Neuronal stem cell (in vitro differentiated cells): ENCODE measurements around the gene ARRDC1.

ENCODE experiments used
- DNase-seq: peaks from one replicate; pipeline ENCODE4 v3.0.0-alpha.2; 2013; ENCODE audit warnings: low spot score
- H2AFZ ChIP-seq: one replicate; pipeline ENCODE4 v1.6.1; 2013; ENCODE audit warnings: mild to moderate bottlenecking, low read length, inconsistent platforms
- H2AK5ac ChIP-seq: 2 replicates; pipeline ENCODE4 v1.6.1; 2013; ENCODE audit warnings: low read depth, mild to moderate bottlenecking, inconsistent platforms, low read length, moderate library complexity, mixed read lengths
- H2BK120ac ChIP-seq: 2 replicates; pipeline ENCODE4 v1.6.1; 2013; ENCODE audit warnings: low read depth, mild to moderate bottlenecking, inconsistent platforms, low read length, moderate library complexity, mixed read lengths
- H2BK12ac ChIP-seq: one replicate; pipeline ENCODE4 v1.6.1; 2013; ENCODE audit warnings: low read length, inconsistent platforms
- H2BK15ac ChIP-seq: 2 replicates; pipeline ENCODE4 v1.6.1; 2013; ENCODE audit warnings: mild to moderate bottlenecking, low read length, inconsistent platforms, mixed read lengths
- H2BK5ac ChIP-seq: one replicate; pipeline ENCODE4 v1.6.1; 2013; ENCODE audit warnings: inconsistent platforms, mild to moderate bottlenecking, low read length, moderate library complexity
- H3K14ac ChIP-seq: one replicate; pipeline ENCODE4 v1.6.1; 2013; ENCODE audit warnings: low read length, inconsistent platforms
- H3K18ac ChIP-seq: 2 replicates; pipeline ENCODE4 v1.6.1; 2013; ENCODE audit warnings: low read length, inconsistent platforms
- H3K23ac ChIP-seq: 2 replicates; pipeline ENCODE4 v1.6.1; 2013; ENCODE audit warnings: low read depth, mild to moderate bottlenecking, mixed read lengths, low read length, inconsistent platforms; ENCODE audit not compliant: poor library complexity
- H3K27ac ChIP-seq: replicated peaks from 3 replicates; pipeline ENCODE4 v1.5.1; 2013; ENCODE audit warnings: low read length, inconsistent platforms
- H3K27me3 ChIP-seq, 3 experiments: 2 replicates each; pipeline ENCODE4 v1.6.1; 2013; ENCODE audit warnings: low read length in 3 of 3, mild to moderate bottlenecking in 2 of 3, inconsistent platforms in 1 of 3, low read depth in 1 of 3, mixed read lengths in 1 of 3, moderate library complexity in 1 of 3; ENCODE audit not compliant: control insufficient read depth in 3 of 3, insufficient read depth in 3 of 3
- H3K36me3 ChIP-seq, 2 donors: replicated peaks in 1 of 2; 2 replicates each; pipeline ENCODE4 v1.6.1; 2013; ENCODE audit warnings: low read length in 2 of 2; ENCODE audit not compliant: control insufficient read depth in 2 of 2, insufficient read depth in 2 of 2
- H3K4ac ChIP-seq: 2 replicates; pipeline ENCODE4 v1.6.1; 2013; ENCODE audit warnings: inconsistent platforms, mild to moderate bottlenecking, low read length, moderate library complexity
- H3K4me1 ChIP-seq, 2 donors: 1 replicate in 1 of 2; 2 replicates in 1 of 2; pipeline ENCODE4 v1.6.1; 2013; ENCODE audit warnings: low read length in 2 of 2, low read depth in 1 of 2; ENCODE audit not compliant: control insufficient read depth in 2 of 2, insufficient read depth in 1 of 2
- H3K4me2 ChIP-seq: one replicate; pipeline ENCODE4 v1.6.1; 2013; ENCODE audit warnings: mild to moderate bottlenecking, low read length, inconsistent platforms; ENCODE audit not compliant: insufficient read depth, poor library complexity, severe bottlenecking
- H3K4me3 ChIP-seq, 2 donors: 2 replicates each; pipeline ENCODE4 v1.5.1; 2013; ENCODE audit warnings: low read length in 2 of 2, mild to moderate bottlenecking in 2 of 2, inconsistent platforms in 1 of 2, moderate library complexity in 1 of 2
- H3K79me1 ChIP-seq: one replicate; pipeline ENCODE4 v1.6.1; 2013; ENCODE audit warnings: low read depth, mild to moderate bottlenecking, inconsistent platforms, low read length, moderate library complexity
- H3K9ac ChIP-seq: one replicate; pipeline ENCODE4 v1.6.1; 2013; ENCODE audit warnings: mild to moderate bottlenecking, low read depth, low read length, inconsistent platforms; ENCODE audit not compliant: poor library complexity
- H3K9me3 ChIP-seq, 2 donors: replicated peaks in 1 of 2; 2 replicates each; pipeline versions ENCODE3 to v1.6.1; 2013; ENCODE audit warnings: low read length in 2 of 2, mild to moderate bottlenecking in 2 of 2, inconsistent platforms in 1 of 2, low read depth in 1 of 2, mixed read lengths in 1 of 2, moderate library complexity in 1 of 2; ENCODE audit not compliant: control insufficient read depth in 2 of 2, insufficient read depth in 1 of 2
- H4K8ac ChIP-seq: one replicate; pipeline ENCODE4 v1.6.1; 2013; ENCODE audit warnings: low read depth, mild to moderate bottlenecking, inconsistent platforms, low read length, moderate library complexity
- H4K91ac ChIP-seq: one replicate; pipeline ENCODE4 v1.6.1; 2013; ENCODE audit warnings: low read length, low read depth, mild to moderate bottlenecking, inconsistent platforms; ENCODE audit not compliant: poor library complexity
- WGBS, 2 donors: extraction: QIAGEN DNeasy Blood & Tissue Kit; methylation state at CpG; one replicate each; pipeline ENCODE4 v1.1.7; 2013; ENCODE audit warnings: missing lambda C conversion rate in 2 of 2, mixed read lengths in 1 of 2; ENCODE audit not compliant: insufficient read length in 2 of 2, insufficient replicate concordance in 1 of 2; ENCODE audit errors: extremely low coverage in 2 of 2; 5-methylcytosine and 5-hydroxymethylcytosine counted together

The ARRDC1 gene

GRCh38 chr9:137582286-137582860 lies 23.1 kb upstream of the ARRDC1 start:
- Histone ChIP-seq H2AFZ (no peak overlapping the region), H3K4me1 (peaks cover 4 to 6% of the 10 kb centered on the region in 2 donors), H3K23ac (no peak overlapping the region), H3K14ac (no peak overlapping the region), H3K9me3 (no peaks in the 10 kb centered on the region), H3K79me1 (peaks cover 9% of the 10 kb centered on the region), H2BK15ac (no peak overlapping the region), H4K91ac (no peak overlapping the region), H4K8ac (no peak overlapping the region), H3K36me3 (peaks cover 49 to 71% of the 10 kb centered on the region in 2 donors), H3K4ac (no peak overlapping the region), H2BK5ac (no peak overlapping the region), H3K27ac (no peak overlapping the region), H3K27me3 (no peaks in the 10 kb centered on the region), H2AK5ac (no peak overlapping the region), H3K9ac (peak overlapping the region; percentile 54), H3K4me2 (no peak overlapping the region), H2BK12ac (no peak overlapping the region), H3K4me3 (no peak overlapping the region), H2BK120ac (no peak overlapping the region), H3K18ac (no peak overlapping the region)
- WGBS, 2 donors: no CpG with 5 or more reads among the region's 20 CpGs
- DNase-seq: no peak

DNA sequence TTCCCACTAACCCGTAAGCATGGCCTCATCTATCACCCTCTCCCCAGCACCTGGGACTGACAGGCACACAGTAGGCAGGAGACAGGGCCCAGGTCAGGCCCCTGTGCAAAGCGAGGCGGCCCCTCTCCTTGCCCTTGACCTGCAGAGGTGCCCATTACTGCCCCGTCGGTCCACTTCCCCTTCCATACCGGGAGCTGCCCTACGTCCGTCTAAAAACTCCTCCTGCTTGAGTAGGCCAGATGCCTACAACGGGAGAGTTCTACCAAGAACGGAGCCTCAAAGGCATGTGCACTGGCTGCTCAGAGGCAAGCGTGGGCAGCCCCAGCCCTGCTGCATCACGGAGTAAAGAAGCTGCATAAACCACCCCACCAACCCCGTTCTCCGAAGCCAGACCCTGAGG lies 22.1 kb upstream of the ARRDC1 start:
- no peak overlapping the region for H2BK120ac ChIP-seq
- peaks cover 58 to 80% of the 10 kb centered on the region in 2 donors for H3K36me3 ChIP-seq

DNA sequence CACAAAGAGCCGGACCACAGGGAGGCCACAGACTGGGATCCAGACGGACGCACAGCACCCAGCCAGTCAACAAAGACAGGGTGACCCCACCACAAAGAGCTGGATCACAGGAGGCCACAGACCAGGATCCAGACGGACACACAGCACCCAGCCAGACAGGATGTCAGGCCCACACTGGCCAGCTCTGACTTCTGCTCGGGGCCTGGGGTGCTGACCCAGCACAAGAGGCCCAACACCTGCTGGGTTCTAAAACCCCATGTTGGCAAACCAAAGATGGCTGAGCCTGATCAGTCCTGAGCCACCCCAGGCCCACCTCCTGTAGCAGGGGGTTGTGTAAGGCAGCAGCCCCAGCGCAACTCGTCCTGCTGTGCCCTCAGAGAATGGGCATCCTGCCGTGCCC lies 21.5 kb upstream of the ARRDC1 start:
- Histone ChIP-seq H3K36me3 (peaks cover 63 to 86% of the 10 kb centered on the region in 2 donors), H3K4me3 (no peak overlapping the region), H4K91ac (no peak overlapping the region), H3K14ac (no peak overlapping the region), H2AFZ (no peak overlapping the region), H3K9me3 (no peaks in the 10 kb centered on the region), H3K4me1 (peaks cover 0 to 4% of the 10 kb centered on the region in 2 donors), H2BK12ac (no peak overlapping the region), H2BK5ac (no peak overlapping the region), H2BK15ac (no peak overlapping the region), H3K4ac (no peak overlapping the region), H3K18ac (no peak overlapping the region), H3K79me1 (peaks cover 17% of the 10 kb centered on the region), H3K27me3 (no peaks in the 10 kb centered on the region), H3K27ac (no peak overlapping the region), H2AK5ac (no peak overlapping the region), H3K4me2 (no peak overlapping the region), H3K9ac (no peak overlapping the region), H4K8ac (no peak overlapping the region), H3K23ac (peak overlapping the region; percentile 32), H2BK120ac (no peak overlapping the region)
- no peak for DNase-seq
- no CpG with 5 or more reads among the region's 8 CpGs for WGBS, 2 donors

More for the DNA sequence above, 22.1 kb upstream of the ARRDC1 start:
- no CpG with 5 or more reads among the region's 14 CpGs for WGBS, 2 donors
- Histone ChIP-seq H3K9me3 (no peaks in the 10 kb centered on the region), H3K79me1 (peaks cover 13% of the 10 kb centered on the region), H3K4me1 (no peaks in the 10 kb centered on the region), H3K18ac (no peak overlapping the region), H4K8ac (no peak overlapping the region), H3K14ac (no peak overlapping the region), H2BK5ac (no peak overlapping the region), H2AK5ac (no peak overlapping the region), H2BK12ac (no peak overlapping the region), H3K4ac (no peak overlapping the region), H3K4me3 (no peak overlapping the region), H3K23ac (no peak overlapping the region), H3K4me2 (no peak overlapping the region), H4K91ac (no peak overlapping the region), H3K9ac (no peak overlapping the region), H2BK15ac (no peak overlapping the region), H3K27me3 (no peaks in the 10 kb centered on the region), H2AFZ (no peak overlapping the region), H3K27ac (no peak overlapping the region)
- DNase-seq: no peak

DNA sequence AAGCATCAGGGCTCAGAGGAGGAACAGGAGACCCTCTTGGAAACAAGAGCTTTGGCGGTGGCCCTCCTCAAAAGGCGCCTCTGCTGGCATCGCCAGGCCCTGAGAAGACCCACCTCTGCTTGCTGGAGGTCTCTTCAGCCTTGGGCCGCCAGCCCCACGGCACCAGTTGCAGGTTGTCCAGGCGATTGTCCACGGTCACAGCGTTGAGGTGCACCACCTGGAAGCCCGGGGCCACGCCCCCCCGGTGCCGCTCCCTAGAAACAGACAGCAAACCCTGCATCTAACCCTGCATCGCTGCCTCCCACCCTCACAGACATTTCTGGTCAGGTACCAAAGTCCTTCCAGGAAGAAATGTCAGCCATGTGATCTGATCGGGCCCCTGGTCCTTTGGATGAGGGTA lies 18.6 kb upstream of the ARRDC1 start:
- Histone ChIP-seq H2BK12ac (no peak overlapping the region), H3K18ac (no peak overlapping the region), H4K8ac (no peak overlapping the region), H3K14ac (no peak overlapping the region), H3K4me3 (no peak overlapping the region), H3K4ac (no peak overlapping the region), H3K4me2 (no peak overlapping the region), H3K9me3 (no peaks in the 10 kb centered on the region), H2BK5ac (no peak overlapping the region), H3K27me3 (no peaks in the 10 kb centered on the region), H3K23ac (no peak overlapping the region), H2AFZ (no peak overlapping the region), H3K27ac (no peak overlapping the region), H2BK15ac (no peak overlapping the region), H3K36me3 (peaks cover 52 to 75% of the 10 kb centered on the region in 2 donors), H2BK120ac (no peak overlapping the region), H3K4me1 (peaks cover 7 to 13% of the 10 kb centered on the region in 2 donors), H3K79me1 (peaks cover 26% of the 10 kb centered on the region), H3K9ac (no peak overlapping the region), H2AK5ac (no peak overlapping the region), H4K91ac (no peak overlapping the region)
- WGBS, 2 donors: no CpG with 5 or more reads among the region's 14 CpGs
- DNase-seq: no peak
